WERI-Rb-1 (cell line): ENCODE results near the gene TDG.
A peak's percentile ranks its signal among the peaks of the same experiment; 100 is the strongest.

Experiments
- DNase-seq: peaks from one replicate; pipeline ENCODE4 v3.0.0-alpha.2; 2020
- H3K27ac ChIP-seq: fragments of 250-450 bp; sonication (Bioruptor Pico); 2 replicates; pipeline ENCODE4 v1.5.1; 2020; ENCODE audit warnings: mild to moderate bottlenecking, moderate library complexity
- H3K27me3 ChIP-seq: fragments of 250-450 bp; sonication (Bioruptor Pico); 2 replicates; pipeline ENCODE4 v1.5.1; 2021; ENCODE audit warnings: mild to moderate bottlenecking, low read depth, moderate library complexity; ENCODE audit not compliant: insufficient read depth, severe bottlenecking
- H3K36me3 ChIP-seq: fragments of 250-450 bp; sonication (Bioruptor Pico); 2 replicates; pipeline ENCODE4 v1.5.1; 2020; ENCODE audit warnings: mild to moderate bottlenecking, moderate library complexity
- H3K4me3 ChIP-seq: 2 replicates; pipeline ENCODE4 v1.5.1; 2011; ENCODE audit warnings: low read depth, mild to moderate bottlenecking, control low read depth, low read length
- H3K9me3 ChIP-seq: fragments of 250-450 bp; sonication (Bioruptor Pico); 2 replicates; pipeline ENCODE4 v1.5.1; 2021; ENCODE audit warnings: mild to moderate bottlenecking, moderate library complexity; ENCODE audit not compliant: severe bottlenecking
- TF ChIP-seq, protein P1 (sequence below): IDR thresholded peaks from 2 replicates; pipeline ENCODE4 v1.5.1; 2011; ENCODE audit warnings: low read depth, mild to moderate bottlenecking, control low read depth, inconsistent platforms, low read length

Gene TDG

DNA sequence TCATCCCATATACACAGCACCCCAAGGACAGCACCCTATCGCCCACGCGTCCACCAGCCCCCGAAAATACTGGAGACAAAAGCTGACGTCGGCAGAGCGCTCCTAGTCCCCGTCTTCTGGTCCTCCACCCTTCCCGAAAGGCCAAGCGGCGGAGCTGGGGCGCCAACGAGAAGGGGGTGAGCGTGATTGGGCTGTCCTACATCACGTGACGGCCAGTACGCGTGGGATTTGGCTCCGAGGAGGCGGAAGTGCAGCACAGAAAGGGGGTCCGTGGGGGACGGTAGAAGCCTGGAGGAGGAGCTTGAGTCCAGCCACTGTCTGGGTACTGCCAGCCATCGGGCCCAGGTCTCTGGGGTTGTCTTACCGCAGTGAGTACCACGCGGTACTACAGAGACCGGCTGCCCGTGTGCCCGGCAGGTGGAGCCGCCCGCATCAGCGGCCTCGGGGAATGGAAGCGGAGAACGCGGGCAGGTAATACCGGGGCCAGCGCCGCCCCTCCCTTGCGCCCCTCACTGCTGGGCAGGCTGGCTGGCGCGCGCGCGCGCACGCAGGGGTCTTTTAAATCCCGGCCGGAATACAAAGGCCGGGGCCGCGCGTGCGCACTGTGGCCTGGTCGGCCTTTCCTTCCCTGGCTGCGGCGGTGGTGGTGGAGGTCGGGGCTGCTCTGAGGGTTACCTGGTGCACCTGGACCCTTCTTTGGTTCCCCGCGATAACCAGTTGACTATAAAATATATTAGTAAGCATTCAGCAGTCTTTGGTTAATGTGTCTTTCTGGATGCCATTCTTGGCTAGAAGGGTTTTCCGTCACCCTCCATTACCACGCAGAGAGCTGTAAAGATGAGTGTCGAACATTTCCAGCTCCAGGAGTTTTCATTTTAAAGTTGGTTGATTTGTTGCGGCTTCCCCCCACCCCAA is at the start of gene TDG:
Gene TDG, plus strand, starts transcription at position 283 of the 915 bp plus-strand sequence. Its CDS starts 166 bp downstream, at position 449.
- Histone ChIP-seq H3K27me3 (no peaks in the 10 kb centered on the region), H3K9me3 (no peaks in the 10 kb centered on the region), H3K27ac (peak within 1 kb of the TSS; percentile 95), H3K36me3 (peaks cover 14% of the 10 kb centered on the region), H3K4me3 (peak within 1 kb of the TSS; percentile 95)
- TF ChIP-seq, protein P1, sequence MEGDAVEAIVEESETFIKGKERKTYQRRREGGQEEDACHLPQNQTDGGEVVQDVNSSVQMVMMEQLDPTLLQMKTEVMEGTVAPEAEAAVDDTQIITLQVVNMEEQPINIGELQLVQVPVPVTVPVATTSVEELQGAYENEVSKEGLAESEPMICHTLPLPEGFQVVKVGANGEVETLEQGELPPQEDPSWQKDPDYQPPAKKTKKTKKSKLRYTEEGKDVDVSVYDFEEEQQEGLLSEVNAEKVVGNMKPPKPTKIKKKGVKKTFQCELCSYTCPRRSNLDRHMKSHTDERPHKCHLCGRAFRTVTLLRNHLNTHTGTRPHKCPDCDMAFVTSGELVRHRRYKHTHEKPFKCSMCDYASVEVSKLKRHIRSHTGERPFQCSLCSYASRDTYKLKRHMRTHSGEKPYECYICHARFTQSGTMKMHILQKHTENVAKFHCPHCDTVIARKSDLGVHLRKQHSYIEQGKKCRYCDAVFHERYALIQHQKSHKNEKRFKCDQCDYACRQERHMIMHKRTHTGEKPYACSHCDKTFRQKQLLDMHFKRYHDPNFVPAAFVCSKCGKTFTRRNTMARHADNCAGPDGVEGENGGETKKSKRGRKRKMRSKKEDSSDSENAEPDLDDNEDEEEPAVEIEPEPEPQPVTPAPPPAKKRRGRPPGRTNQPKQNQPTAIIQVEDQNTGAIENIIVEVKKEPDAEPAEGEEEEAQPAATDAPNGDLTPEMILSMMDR = 0 out of 2 replicates have a peak, but pooled peaks have one; percentile 6
- DNase-seq = peak; percentile 99

DNA sequence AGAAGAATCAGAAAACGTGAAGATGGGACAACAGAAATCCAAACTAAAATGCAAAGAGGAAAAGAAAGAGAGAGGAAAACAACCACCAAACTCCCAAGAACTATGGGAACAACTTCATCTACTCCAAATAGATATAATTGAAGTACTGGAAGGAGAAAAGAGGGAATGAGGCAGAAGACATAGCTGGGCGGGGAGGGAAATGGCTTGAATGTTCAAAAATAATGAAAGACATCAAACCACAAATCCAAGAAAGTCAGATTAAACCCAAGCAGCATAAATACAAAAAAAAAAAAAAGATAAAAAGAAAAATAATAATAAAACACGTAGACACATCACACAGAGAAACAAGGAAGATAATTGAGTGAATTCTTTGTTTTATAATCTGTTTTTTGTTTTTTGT is 47.8 kb upstream of the TDG start:
- Histone ChIP-seq H3K27ac (no peak overlapping the region), H3K9me3 (no peaks in the 10 kb centered on the region), H3K27me3 (no peaks in the 10 kb centered on the region), H3K36me3 (no peaks in the 10 kb centered on the region), H3K4me3 (no peak overlapping the region)
- no peak for DNase-seq
- TF ChIP-seq, protein P1 = no peak

DNA sequence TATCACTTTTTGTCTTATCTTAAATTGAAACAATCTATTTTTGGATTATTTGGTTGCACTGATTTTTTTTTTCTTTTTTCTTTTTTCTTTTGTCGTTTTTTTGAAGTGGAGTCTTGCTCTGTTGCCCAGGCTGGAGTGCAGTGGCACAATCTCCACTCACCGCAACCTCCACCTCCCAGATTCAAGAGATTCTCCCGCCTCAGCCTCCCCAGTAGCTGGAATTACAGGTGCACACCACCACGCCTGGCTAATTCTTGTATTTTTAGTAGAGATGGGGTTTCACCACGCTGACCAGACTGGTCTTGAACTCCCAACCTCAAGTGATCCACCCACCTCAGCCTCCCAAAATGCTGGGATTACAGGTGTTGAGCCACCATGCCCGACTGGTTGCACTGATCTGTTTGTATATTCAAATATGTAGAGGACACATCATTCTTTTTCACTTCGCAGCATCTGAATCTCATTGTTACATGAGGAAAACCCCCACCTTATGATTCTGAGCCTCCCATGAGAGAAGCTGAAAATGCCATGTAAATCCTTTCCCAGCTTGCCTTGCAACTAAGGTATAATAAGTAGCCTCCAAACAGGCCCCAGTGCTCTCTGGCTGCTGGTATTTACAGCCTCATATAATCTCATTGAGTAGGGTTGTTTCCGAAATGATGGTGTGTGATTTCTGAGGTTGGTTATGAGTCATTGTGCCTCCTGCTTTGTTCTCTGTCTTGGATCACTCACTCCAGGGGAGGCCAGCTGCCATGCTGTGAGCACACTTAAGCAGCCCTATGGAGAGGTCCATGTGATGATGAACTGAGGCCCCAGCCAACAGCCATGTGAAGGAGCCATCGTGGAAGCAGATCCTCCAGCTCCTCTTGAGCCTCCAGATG is 40.7 kb upstream of the TDG start:
- H3K36me3 ChIP-seq = no peaks in the 10 kb centered on the region
- TF ChIP-seq, protein P1 = no peak
- H3K27ac ChIP-seq = no peak overlapping the region
- no peaks in the 10 kb centered on the region for H3K27me3 ChIP-seq
- no peak overlapping the region for H3K4me3 ChIP-seq
- H3K9me3 ChIP-seq = no peaks in the 10 kb centered on the region
- DNase-seq = no peak

GRCh38 chr12:103928682-103929045 is 37.0 kb upstream of the TDG start:
- Histone ChIP-seq H3K27me3 (no peaks in the 10 kb centered on the region), H3K9me3 (no peaks in the 10 kb centered on the region), H3K27ac (peak overlapping the region; percentile 92), H3K4me3 (peak overlapping the region; percentile 99), H3K36me3 (peaks cover 30% of the 10 kb centered on the region)
- TF ChIP-seq, protein P1 = no peak
- no peak for DNase-seq

DNA sequence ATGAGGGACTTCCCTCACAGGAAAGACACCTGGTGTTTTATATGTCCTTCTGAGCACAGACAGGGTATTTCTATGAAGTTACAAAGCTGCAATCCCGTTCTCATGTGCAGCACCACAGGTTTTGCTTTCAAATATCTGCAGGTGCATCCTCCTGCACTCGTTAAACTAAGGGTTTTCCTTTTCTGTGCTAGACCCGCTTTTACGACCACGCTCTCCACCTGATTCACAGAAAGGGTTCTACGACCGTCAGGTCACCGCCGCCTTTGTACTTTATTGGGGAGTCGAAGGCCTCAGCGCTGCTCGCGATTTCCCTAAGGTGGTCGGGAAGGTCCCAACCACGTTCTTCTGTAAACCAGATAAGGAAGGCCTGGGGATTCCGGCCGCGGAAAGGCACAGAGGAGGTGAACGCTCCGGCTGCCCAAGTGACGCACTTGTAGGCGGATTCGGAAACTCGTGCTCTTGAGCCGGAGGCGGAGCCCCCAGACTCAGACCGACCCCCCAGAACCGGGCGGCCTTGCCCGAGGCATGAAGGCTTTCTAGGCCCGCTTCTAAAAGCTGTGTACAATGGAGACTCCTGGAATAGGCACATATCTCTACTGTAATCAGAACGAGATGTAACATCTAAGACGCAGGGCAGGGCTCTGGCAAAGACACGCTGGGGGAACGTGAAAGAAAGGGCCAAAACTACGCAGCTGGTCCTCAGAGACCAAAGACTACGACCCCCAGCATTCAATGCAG is 36.5 kb upstream of the TDG start:
- H3K27me3 ChIP-seq = no peaks in the 10 kb centered on the region
- peak overlapping the region; percentile 92 for H3K27ac ChIP-seq
- TF ChIP-seq, protein P1 = no peak
- peak overlapping the region; percentile 99 for H3K4me3 ChIP-seq
- DNase-seq = peak; percentile 86
- no peaks in the 10 kb centered on the region for H3K9me3 ChIP-seq
- peaks cover 36% of the 10 kb centered on the region for H3K36me3 ChIP-seq
